Measurements from ENCODE around the gene PPAN. TPM values are rescaled to one million over a fixed set of nuclear protein-coding genes. Genes with fewer than 3 reads are reported as not detected.

Gene PPAN
- total and polyA plus RNA-seq, 8 donors = 22.6 to 49.8 (median 28.5) TPM

- Histone ChIP-seq H3K36me3 (peaks cover 0 to 100% of the 10 kb centered on the region in 2 donors), H3K4me3 (no peak overlapping the region), H3K9me3 (no peaks in the 10 kb centered on the region), H3K27ac (no peak overlapping the region), H3K27me3 (no peaks in the 10 kb centered on the region), H3K4me1 (peaks cover 0 to 5% of the 10 kb centered on the region in 2 donors)
- no peak for TF ChIP-seq CTCF (IDR thresholded peaks at IDR 0.05)
- DNase-seq (no peak), ATAC-seq (no peak)
- intact Hi-C loops (cut with DNase I) = no loop called here
These were observed 38.9 kb downstream of the PPAN start for GRCh38 chr19:10145031-10145430.

- ATAC-seq = no peak
- TF ChIP-seq CTCF (IDR thresholded peaks at IDR 0.05) = no peak
- H3K27ac ChIP-seq = no peak overlapping the region
- intact Hi-C loops (cut with DNase I) = no loop called here
- H3K36me3 ChIP-seq = peaks cover 0 to 100% of the 10 kb centered on the region in 2 donors
- H3K9me3 ChIP-seq = no peaks in the 10 kb centered on the region
- H3K4me3 ChIP-seq = no peak overlapping the region
- peaks cover 0 to 5% of the 10 kb centered on the region in 2 donors for H3K4me1 ChIP-seq
- no peak for DNase-seq
- no peaks in the 10 kb centered on the region for H3K27me3 ChIP-seq
These were observed 40.0 kb downstream of the PPAN start for GRCh38 chr19:10146142-10146541.

DNA sequence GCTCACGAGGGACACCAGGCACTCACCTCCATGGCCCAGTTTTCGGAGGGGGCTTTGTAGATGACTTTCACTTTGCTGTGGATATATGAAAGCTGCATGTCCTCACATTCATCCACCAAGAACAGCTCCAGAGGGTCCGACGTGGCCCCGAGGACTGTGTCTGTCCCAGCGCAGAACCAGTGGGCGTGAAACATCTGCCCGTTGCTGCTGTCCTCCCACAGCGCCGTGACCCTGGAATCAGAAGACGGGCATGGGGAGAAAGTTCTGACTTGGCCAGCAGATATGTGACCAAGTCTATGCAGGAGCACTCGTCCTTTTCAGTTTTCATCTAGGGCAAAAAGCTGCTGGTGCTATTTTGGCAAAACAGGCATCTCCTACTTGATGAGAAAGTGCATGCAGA is 43.3 kb downstream of the PPAN start:
- intact Hi-C loops (cut with DNase I) = no loop called here
- no peak overlapping the region for H3K4me3 ChIP-seq
- peaks cover 0 to 100% of the 10 kb centered on the region in 2 donors for H3K36me3 ChIP-seq
- no peak overlapping the region for H3K27ac ChIP-seq
- no peak for DNase-seq
- no peaks in the 10 kb centered on the region for H3K4me1 ChIP-seq
- no peaks in the 10 kb centered on the region for H3K9me3 ChIP-seq
- ATAC-seq = no peak
- TF ChIP-seq CTCF (IDR thresholded peaks at IDR 0.05) = no peak
- H3K27me3 ChIP-seq = no peaks in the 10 kb centered on the region

DNA sequence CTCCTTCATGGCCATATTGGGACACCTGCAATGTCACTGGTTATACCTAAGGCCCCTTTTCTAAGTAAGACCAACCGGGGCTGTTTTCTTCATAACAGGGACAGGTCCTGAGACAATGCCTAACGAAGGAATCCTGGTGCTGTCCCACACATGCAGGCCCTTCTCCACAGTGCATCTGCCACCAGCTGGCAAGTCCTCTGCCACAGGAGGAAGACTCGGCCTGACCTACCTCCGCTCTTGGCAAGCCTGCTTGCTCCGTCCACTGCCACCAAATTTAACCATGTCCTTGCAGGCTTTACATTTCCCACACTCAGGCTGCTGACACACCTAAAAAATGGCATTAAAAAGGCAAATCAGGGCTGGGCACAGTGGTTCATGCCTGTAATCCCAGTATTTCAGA is 45.4 kb downstream of the PPAN start:
- no peaks in the 10 kb centered on the region for H3K27me3 ChIP-seq
- no peak for TF ChIP-seq CTCF (IDR thresholded peaks at IDR 0.05)
- intact Hi-C loops (cut with DNase I) = no loop called here
- no peak for ATAC-seq
- H3K36me3 ChIP-seq = peaks cover 0 to 100% of the 10 kb centered on the region in 2 donors
- H3K4me1 ChIP-seq = no peaks in the 10 kb centered on the region
- no peak overlapping the region for H3K27ac ChIP-seq
- no peaks in the 10 kb centered on the region for H3K9me3 ChIP-seq
- no peak overlapping the region for H3K4me3 ChIP-seq
- no peak for DNase-seq

DNA sequence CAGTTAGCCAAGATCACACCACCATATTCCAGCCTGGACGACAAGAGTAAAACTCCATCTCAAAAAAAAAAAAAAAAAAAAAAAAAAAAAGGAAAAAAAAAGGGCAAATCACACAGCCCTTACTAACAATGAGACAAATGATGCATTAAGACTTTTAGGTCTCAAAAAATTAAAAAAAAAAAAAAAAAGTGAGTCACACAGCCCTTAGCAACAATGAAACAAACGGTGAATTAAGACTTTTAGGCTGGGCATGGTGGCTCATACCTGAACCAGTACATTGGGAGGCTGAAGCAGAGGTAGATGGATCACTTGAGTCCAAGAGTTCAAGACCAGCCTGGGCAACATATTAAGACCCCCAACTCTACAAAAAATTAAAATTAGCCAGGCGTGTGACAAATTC is 45.9 kb downstream of the PPAN start:
- no peaks in the 10 kb centered on the region for H3K4me1 ChIP-seq
- DNase-seq = no peak
- H3K27ac ChIP-seq = no peak overlapping the region
- ATAC-seq = no peak
- H3K9me3 ChIP-seq = no peaks in the 10 kb centered on the region
- no peak for TF ChIP-seq CTCF (IDR thresholded peaks at IDR 0.05)
- intact Hi-C loops (cut with DNase I) = no loop called here
- no peaks in the 10 kb centered on the region for H3K27me3 ChIP-seq
- H3K36me3 ChIP-seq = peaks cover 0 to 100% of the 10 kb centered on the region in 2 donors
- H3K4me3 ChIP-seq = no peak overlapping the region

Data from left lung (tissue), 10 donors.